Prostate gland (tissue), 2 donors: ENCODE results near the gene ACLY.

Experiments used
- POLR2A ChIP-seq: fragments of 450-650 bp; IDR thresholded peaks from one replicate; pipeline ENCODE4 v1.6.1; 2016; ENCODE audit warnings: antibody characterized with exemption, mild to moderate bottlenecking
- POLR2AphosphoS5 ChIP-seq: sonication (generic); formaldehyde crosslinking; IDR thresholded peaks from one replicate; pipeline ENCODE4 v1.6.1; 2017; ENCODE audit warnings: antibody characterized with exemption
- TF ChIP-seq, protein P1 (sequence below), 4 experiments: fragments of 200-600 bp in 2 of 4; fragments of 450-650 bp in 2 of 4; sonication (generic) in 2 of 4; IDR thresholded peaks; 1 replicate in 3 of 4; 2 replicates in 1 of 4; pipeline ENCODE4 v1.5.1; 2016 to 2019; ENCODE audit warnings: antibody characterized with exemption in 4 of 4, mild to moderate bottlenecking in 2 of 4, moderate library complexity in 2 of 4

DNA sequence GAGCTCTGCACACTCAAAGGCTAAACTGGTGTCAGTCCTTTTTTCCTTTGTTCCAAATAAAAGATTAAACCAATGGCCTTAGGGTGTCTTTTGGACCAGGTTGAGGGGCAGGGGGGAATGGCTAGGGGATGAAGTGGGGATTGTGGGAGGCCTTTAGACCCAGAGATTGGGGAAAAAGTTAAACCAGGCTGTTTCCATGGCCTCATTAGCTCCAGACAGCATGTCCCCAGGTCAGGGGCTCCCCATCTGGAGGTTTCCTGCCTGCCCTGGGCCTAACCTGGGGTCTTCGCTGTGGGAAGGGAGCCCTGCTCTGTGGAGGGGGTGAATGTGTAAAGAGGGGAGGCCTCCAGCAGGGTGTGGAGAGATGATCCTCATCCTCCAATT lies 95.6 kb downstream of the ACLY start:
- TF ChIP-seq, protein P1, sequence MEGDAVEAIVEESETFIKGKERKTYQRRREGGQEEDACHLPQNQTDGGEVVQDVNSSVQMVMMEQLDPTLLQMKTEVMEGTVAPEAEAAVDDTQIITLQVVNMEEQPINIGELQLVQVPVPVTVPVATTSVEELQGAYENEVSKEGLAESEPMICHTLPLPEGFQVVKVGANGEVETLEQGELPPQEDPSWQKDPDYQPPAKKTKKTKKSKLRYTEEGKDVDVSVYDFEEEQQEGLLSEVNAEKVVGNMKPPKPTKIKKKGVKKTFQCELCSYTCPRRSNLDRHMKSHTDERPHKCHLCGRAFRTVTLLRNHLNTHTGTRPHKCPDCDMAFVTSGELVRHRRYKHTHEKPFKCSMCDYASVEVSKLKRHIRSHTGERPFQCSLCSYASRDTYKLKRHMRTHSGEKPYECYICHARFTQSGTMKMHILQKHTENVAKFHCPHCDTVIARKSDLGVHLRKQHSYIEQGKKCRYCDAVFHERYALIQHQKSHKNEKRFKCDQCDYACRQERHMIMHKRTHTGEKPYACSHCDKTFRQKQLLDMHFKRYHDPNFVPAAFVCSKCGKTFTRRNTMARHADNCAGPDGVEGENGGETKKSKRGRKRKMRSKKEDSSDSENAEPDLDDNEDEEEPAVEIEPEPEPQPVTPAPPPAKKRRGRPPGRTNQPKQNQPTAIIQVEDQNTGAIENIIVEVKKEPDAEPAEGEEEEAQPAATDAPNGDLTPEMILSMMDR (IDR thresholded peaks at IDR 0.05): no peak
- TF ChIP-seq POLR2A: no peak
- no peak for TF ChIP-seq POLR2AphosphoS5
